A673 (cell line): ENCODE data around the gene SPATS2L.

Experiments used
- EZH2 ChIP-seq: fragments of 200-600 bp; sonication (generic); IDR thresholded peaks from 2 replicates; pipeline ENCODE4 v1.6.1; 2017; ENCODE audit warnings: borderline replicate concordance, low read depth, mild to moderate bottlenecking, mixed read lengths, antibody characterized with exemption, low read length; ENCODE audit not compliant: poor library complexity, severe bottlenecking
- TF ChIP-seq, protein P1 (sequence below): fragments of 300-800, 200-600 bp; sonication (generic); conservative IDR thresholded peaks from 2 replicates; pipeline ENCODE4 v1.5.1; 2017; ENCODE audit warnings: low read depth, mild to moderate bottlenecking, antibody characterized with exemption, low read length, moderate library complexity, mixed read lengths

- TF ChIP-seq, protein P1, sequence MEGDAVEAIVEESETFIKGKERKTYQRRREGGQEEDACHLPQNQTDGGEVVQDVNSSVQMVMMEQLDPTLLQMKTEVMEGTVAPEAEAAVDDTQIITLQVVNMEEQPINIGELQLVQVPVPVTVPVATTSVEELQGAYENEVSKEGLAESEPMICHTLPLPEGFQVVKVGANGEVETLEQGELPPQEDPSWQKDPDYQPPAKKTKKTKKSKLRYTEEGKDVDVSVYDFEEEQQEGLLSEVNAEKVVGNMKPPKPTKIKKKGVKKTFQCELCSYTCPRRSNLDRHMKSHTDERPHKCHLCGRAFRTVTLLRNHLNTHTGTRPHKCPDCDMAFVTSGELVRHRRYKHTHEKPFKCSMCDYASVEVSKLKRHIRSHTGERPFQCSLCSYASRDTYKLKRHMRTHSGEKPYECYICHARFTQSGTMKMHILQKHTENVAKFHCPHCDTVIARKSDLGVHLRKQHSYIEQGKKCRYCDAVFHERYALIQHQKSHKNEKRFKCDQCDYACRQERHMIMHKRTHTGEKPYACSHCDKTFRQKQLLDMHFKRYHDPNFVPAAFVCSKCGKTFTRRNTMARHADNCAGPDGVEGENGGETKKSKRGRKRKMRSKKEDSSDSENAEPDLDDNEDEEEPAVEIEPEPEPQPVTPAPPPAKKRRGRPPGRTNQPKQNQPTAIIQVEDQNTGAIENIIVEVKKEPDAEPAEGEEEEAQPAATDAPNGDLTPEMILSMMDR = no peak
- no peak for TF ChIP-seq EZH2
These were observed 142.7 kb downstream of the SPATS2L start for GRCh38 chr2:200449149-200449548.
